Measurements from ENCODE around the gene ACBD6. TPM values are rescaled to one million over a fixed set of nuclear protein-coding genes. Genes with fewer than 3 reads are reported as not detected.

ACBD6 gene
- total and polyA plus RNA-seq, 10 of the 15 experiments (the other 5 are each of a cell fraction or from before 2014, with no cell fraction given): 15.0 to 67.3 (median 55.0) TPM

DNA sequence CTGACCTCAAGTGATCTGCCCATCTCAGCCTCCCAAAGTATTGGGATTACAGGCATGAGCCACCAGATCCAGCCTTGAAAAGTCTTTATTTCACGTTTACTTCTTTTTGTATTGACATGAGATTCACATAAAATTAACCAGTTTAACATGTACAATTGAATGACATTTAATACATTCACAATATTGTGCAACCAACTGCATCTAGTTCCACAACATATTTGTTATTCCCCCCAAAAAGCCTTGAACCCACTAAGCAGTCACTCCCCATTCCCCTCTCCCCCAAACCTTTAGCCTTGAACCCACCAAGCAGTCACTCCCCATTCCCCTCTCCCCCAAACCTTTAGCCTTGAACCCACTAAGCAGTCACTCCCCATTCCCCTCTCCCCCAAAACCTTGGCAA, 62.0 kb downstream of the ACBD6 start (continued):
- TF ChIP-seq ZSCAN29 (IDR thresholded peaks at IDR 0.05) (no peak), KDM1A (IDR thresholded peaks at IDR 0.05; ENCODE audit: borderline replicate concordance) (no peak), SMAD5 (IDR thresholded peaks at IDR 0.05; ENCODE audit: low read depth) (no peak), POLR2A (IDR thresholded peaks at IDR 0.05; ENCODE audit: low read depth, low read length) (no peak)
- TF ChIP-seq, protein P1, sequence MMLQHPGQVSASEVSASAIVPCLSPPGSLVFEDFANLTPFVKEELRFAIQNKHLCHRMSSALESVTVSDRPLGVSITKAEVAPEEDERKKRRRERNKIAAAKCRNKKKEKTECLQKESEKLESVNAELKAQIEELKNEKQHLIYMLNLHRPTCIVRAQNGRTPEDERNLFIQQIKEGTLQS (IDR thresholded peaks at IDR 0.05; ENCODE audit: borderline replicate concordance, extremely low read depth, low read depth, low read length): no peak

DNA sequence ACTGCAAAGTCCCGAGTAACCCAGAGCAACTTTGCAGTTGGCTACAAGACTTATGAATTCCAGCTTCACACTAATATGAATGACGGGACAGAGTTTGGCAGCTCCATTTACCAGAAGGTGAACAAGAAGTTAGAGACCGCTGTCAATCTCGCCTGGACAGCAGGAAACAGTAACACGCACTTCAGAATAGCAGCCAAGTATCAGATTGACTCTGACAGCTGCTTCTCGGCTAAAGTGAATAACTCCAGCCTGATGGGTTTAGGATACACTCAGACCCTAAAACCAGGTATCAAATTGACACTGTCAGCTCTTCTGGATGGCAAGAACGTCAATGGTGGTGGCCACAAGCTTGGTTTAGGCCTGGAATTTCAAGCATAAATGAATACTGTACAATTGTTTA, 66.8 kb downstream of the ACBD6 start:
- Histone ChIP-seq H3K36me3 (ENCODE audit: control insufficient read depth in 2 of 2, insufficient read depth in 2 of 2, low read length in 1 of 2) (peaks cover 0 to 1% of the 10 kb centered on the region in 2 experiments; a peak in 1 of 4 replicates), H3K9me3 (replicated peaks; ENCODE audit: control insufficient read depth, insufficient read depth, low read length) (no peaks in the 10 kb centered on the region; the same call in 1 of the 3 replicates), H4K20me1 (ENCODE audit: control insufficient read depth, insufficient read depth) (no peaks in the 10 kb centered on the region), H3K9ac (ENCODE audit: control insufficient read depth, insufficient read depth, low read length) (no peak overlapping the region), H3K4me1 (ENCODE audit: control insufficient read depth, insufficient read depth, low read length) (no peaks in the 10 kb centered on the region), H3K27me3 (replicated peaks in 1 of 2; ENCODE audit: control insufficient read depth in 2 of 2, insufficient read depth in 2 of 2, low read length in 1 of 2) (no peaks in the 10 kb centered on the region), H3K4me2 (ENCODE audit: control insufficient read depth, insufficient read depth) (no peak overlapping the region), H3K27ac (ENCODE audit: control insufficient read depth, insufficient read depth) (no peak overlapping the region), H3K4me3 (no peak overlapping the region), H3K79me2 (ENCODE audit: control insufficient read depth, insufficient read depth, low read length) (no peaks in the 10 kb centered on the region; the same call in 1 of the 2 replicates), H2AFZ (ENCODE audit: control insufficient read depth, low read depth, low read length) (no peak overlapping the region)
- CTCF ChIA-PET: interaction anchor here (0.9 to 1.5 kb wide), 2 partner anchors 20 to 42 kb away, joined by 4 to 5 read pairs; no protein-coding TSS in a partner anchor
- intact Hi-C loops (cut with micrococcal nuclease; ENCODE audit: unreplicated experiment) (no loop called here), in situ Hi-C loops (cut with MboI) (no loop called here)
- WGBS (ENCODE audit: insufficient coverage, insufficient replicate concordance, low lambda C conversion rate, missing lambda C conversion rate): 97% methylated on average over 7 of the region's 7 CpGs
- FAIRE-seq (no peak), ATAC-seq (no peak), DNase-seq (ENCODE audit: low read depth, low spot score) (no peak)
- RAD21 ChIA-PET (ENCODE audit: unreplicated experiment): no interaction called here
- BruUV-seq (replicated peaks): no TSS peak
- POLR2A ChIA-PET: no interaction called here
- SMC1A ChIA-PET (ENCODE audit: uncharacterized antibody, unreplicated experiment): interaction anchor here (1.0 to 1.7 kb wide), 3 partner anchors 9 to 47 kb away, joined by 3 to 6 read pairs (median 3); no protein-coding TSS in a partner anchor
- no peak for TF ChIP-seq CHD4 (IDR thresholded peaks at IDR 0.05)
- TF ChIP-seq NR2C2 (IDR thresholded peaks at IDR 0.05; ENCODE audit: borderline replicate concordance, control insufficient read depth, insufficient read length, low read depth): no peak
- TF ChIP-seq TAF1 (IDR thresholded peaks at IDR 0.05; ENCODE audit: borderline replicate concordance, low read depth, low read length): no peak
- TF ChIP-seq CREM (IDR thresholded peaks at IDR 0.05; ENCODE audit: low read depth): no peak
- TF ChIP-seq WRNIP1 (IDR thresholded peaks at IDR 0.05; ENCODE audit: borderline replicate concordance, low read depth, low read length): no peak
- TF ChIP-seq, protein P2, sequence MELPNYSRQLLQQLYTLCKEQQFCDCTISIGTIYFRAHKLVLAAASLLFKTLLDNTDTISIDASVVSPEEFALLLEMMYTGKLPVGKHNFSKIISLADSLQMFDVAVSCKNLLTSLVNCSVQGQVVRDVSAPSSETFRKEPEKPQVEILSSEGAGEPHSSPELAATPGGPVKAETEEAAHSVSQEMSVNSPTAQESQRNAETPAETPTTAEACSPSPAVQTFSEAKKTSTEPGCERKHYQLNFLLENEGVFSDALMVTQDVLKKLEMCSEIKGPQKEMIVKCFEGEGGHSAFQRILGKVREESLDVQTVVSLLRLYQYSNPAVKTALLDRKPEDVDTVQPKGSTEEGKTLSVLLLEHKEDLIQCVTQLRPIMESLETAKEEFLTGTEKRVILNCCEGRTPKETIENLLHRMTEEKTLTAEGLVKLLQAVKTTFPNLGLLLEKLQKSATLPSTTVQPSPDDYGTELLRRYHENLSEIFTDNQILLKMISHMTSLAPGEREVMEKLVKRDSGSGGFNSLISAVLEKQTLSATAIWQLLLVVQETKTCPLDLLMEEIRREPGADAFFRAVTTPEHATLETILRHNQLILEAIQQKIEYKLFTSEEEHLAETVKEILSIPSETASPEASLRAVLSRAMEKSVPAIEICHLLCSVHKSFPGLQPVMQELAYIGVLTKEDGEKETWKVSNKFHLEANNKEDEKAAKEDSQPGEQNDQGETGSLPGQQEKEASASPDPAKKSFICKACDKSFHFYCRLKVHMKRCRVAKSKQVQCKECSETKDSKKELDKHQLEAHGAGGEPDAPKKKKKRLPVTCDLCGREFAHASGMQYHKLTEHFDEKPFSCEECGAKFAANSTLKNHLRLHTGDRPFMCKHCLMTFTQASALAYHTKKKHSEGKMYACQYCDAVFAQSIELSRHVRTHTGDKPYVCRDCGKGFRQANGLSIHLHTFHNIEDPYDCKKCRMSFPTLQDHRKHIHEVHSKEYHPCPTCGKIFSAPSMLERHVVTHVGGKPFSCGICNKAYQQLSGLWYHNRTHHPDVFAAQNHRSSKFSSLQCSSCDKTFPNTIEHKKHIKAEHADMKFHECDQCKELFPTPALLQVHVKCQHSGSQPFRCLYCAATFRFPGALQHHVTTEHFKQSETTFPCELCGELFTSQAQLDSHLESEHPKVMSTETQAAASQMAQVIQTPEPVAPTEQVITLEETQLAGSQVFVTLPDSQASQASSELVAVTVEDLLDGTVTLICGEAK (IDR thresholded peaks at IDR 0.05; ENCODE audit: borderline replicate concordance): no peak
- TF ChIP-seq POLR2A (IDR thresholded peaks at IDR 0.05; ENCODE audit: low read depth, low read length): no peak
- TF ChIP-seq MEF2B (IDR thresholded peaks at IDR 0.05; ENCODE audit: partially characterized antibody, poor library complexity, severe bottlenecking): no peak
- TF ChIP-seq STAT3 (IDR thresholded peaks at IDR 0.05; ENCODE audit: low read depth, low read length): no peak
- TF ChIP-seq, protein P3, sequence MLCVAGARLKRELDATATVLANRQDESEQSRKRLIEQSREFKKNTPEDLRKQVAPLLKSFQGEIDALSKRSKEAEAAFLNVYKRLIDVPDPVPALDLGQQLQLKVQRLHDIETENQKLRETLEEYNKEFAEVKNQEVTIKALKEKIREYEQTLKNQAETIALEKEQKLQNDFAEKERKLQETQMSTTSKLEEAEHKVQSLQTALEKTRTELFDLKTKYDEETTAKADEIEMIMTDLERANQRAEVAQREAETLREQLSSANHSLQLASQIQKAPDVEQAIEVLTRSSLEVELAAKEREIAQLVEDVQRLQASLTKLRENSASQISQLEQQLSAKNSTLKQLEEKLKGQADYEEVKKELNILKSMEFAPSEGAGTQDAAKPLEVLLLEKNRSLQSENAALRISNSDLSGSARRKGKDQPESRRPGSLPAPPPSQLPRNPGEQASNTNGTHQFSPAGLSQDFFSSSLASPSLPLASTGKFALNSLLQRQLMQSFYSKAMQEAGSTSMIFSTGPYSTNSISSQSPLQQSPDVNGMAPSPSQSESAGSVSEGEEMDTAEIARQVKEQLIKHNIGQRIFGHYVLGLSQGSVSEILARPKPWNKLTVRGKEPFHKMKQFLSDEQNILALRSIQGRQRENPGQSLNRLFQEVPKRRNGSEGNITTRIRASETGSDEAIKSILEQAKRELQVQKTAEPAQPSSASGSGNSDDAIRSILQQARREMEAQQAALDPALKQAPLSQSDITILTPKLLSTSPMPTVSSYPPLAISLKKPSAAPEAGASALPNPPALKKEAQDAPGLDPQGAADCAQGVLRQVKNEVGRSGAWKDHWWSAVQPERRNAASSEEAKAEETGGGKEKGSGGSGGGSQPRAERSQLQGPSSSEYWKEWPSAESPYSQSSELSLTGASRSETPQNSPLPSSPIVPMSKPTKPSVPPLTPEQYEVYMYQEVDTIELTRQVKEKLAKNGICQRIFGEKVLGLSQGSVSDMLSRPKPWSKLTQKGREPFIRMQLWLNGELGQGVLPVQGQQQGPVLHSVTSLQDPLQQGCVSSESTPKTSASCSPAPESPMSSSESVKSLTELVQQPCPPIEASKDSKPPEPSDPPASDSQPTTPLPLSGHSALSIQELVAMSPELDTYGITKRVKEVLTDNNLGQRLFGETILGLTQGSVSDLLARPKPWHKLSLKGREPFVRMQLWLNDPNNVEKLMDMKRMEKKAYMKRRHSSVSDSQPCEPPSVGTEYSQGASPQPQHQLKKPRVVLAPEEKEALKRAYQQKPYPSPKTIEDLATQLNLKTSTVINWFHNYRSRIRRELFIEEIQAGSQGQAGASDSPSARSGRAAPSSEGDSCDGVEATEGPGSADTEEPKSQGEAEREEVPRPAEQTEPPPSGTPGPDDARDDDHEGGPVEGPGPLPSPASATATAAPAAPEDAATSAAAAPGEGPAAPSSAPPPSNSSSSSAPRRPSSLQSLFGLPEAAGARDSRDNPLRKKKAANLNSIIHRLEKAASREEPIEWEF (IDR thresholded peaks at IDR 0.05; ENCODE audit: insufficient replicate concordance, low read depth, low read length): no peak

Data from GM12878 (cell line).